ENCODE measurements around the gene N4BP3.

DNA sequence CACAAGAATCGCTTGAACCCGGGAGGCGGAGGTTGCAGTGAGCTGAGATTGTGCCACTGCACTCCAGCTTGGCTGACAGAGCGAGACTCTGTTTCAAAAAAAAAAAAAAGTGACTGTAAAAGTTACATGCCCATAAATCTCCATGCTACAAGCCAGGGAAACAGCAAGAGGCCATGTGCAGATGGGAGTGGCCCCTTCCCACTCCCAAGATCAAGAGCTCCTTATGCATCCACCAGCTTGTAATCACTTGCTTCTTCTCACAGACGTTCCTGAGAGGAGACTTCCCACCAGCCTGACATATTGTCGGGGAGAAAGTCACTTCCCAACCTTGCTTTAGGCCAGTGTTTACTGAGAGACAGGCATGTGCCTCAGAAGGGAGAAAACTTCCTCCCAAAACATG is 45.6 kb upstream of the N4BP3 start:
- TF ChIP-seq, protein P1, sequence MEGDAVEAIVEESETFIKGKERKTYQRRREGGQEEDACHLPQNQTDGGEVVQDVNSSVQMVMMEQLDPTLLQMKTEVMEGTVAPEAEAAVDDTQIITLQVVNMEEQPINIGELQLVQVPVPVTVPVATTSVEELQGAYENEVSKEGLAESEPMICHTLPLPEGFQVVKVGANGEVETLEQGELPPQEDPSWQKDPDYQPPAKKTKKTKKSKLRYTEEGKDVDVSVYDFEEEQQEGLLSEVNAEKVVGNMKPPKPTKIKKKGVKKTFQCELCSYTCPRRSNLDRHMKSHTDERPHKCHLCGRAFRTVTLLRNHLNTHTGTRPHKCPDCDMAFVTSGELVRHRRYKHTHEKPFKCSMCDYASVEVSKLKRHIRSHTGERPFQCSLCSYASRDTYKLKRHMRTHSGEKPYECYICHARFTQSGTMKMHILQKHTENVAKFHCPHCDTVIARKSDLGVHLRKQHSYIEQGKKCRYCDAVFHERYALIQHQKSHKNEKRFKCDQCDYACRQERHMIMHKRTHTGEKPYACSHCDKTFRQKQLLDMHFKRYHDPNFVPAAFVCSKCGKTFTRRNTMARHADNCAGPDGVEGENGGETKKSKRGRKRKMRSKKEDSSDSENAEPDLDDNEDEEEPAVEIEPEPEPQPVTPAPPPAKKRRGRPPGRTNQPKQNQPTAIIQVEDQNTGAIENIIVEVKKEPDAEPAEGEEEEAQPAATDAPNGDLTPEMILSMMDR (IDR thresholded peaks at IDR 0.05; ENCODE audit: borderline replicate concordance, extremely low read depth, low read length, poor library complexity, severe bottlenecking): no peak
- TF ChIP-seq EZH2 (IDR thresholded peaks at IDR 0.05; ENCODE audit: borderline replicate concordance, low read depth, low read length, severe bottlenecking): no peak

Data from DND-41 (cell line).